ENCODE data around the gene TOGARAM2.

The TOGARAM2 gene

DNA sequence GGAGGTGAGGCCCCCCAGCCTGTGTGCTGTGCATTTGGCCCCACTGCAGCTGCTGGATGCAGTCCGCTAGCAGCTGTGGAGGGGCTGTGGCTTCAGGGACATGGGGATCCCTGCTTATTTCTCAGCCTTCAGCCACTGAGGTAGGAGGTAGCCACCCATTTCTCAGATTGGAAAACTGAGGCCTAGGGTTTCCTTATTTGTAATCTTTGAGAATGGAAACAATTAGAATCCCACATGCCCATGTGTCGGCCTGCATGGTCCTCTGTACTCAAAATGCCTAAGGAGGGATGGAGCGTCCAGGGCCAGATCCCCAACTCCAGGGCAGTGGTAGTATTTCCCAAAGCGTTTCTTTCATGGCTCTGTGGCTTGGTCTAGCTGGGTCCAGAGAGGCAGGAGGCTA, 42.1 kb downstream of the TOGARAM2 start:
- DNase-seq (ENCODE audit: low read depth): no peak

GRCh38 chr2:29024882-29025430, 43.9 kb downstream of the TOGARAM2 start:
- no peak for DNase-seq (ENCODE audit: low read depth)

DNA sequence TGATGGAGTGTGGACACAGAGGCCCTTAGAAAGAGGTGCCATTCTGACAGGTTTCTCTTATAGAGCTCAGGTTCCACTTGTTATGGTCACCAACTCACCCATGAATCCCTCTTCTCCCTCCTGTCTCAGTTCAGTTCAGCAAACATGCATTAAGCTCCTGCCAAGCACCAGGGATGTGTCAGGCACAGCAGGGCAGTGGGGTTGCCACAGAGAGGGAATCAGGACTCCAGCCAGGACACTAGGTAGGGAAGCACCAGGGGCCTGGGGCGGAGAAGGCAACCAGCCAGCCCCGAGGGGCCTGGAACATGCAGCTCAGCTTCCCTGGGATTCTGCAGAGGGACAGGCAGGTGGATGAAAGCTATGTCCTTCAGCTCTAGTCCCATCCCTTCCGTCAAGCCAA, 44.6 kb downstream of the TOGARAM2 start:
- no peak for DNase-seq (ENCODE audit: low read depth)

- DNase-seq (ENCODE audit: low read depth): no peak
Measured at GRCh38 chr2:29031046-29031445, 49.9 kb downstream of the TOGARAM2 start.

- DNase-seq (ENCODE audit: low read depth): no peak
Measured at GRCh38 chr2:29032189-29032588, 51.1 kb downstream of the TOGARAM2 start.

GRCh38 chr2:29033172-29033571, 52.1 kb downstream of the TOGARAM2 start:
- peak; percentile 33 for DNase-seq (ENCODE audit: low read depth)

DNA sequence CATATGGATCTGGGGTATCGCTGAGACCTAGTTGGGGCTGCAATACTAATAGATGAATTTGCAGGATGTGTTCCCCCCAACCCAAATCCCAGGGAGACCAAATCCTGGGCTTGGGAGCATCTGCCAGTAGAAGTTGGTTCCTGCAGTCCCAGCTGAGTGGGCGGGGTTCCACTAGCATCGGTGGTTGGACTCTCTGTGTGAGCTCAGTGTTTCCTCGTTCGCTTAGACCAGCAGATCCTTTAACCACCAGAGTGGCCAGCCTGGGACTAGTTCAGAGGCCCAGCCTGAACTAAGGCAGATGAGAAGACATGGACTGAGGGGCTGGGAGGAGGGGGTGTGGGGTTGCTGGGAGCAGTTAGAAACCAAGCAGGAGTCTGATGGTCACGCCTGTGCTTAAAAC, 52.6 kb downstream of the TOGARAM2 start:
- no peak for DNase-seq (ENCODE audit: low read depth)

- DNase-seq (ENCODE audit: low read depth): no peak
Measured at GRCh38 chr2:29035016-29035745, 54.1 kb downstream of the TOGARAM2 start.

- DNase-seq (ENCODE audit: low read depth): no peak
Measured at GRCh38 chr2:29039718-29040480, 58.8 kb downstream of the TOGARAM2 start.

- DNase-seq (ENCODE audit: low read depth): no peak
Measured at GRCh38 chr2:29040552-29040951, 59.5 kb downstream of the TOGARAM2 start.

DNA sequence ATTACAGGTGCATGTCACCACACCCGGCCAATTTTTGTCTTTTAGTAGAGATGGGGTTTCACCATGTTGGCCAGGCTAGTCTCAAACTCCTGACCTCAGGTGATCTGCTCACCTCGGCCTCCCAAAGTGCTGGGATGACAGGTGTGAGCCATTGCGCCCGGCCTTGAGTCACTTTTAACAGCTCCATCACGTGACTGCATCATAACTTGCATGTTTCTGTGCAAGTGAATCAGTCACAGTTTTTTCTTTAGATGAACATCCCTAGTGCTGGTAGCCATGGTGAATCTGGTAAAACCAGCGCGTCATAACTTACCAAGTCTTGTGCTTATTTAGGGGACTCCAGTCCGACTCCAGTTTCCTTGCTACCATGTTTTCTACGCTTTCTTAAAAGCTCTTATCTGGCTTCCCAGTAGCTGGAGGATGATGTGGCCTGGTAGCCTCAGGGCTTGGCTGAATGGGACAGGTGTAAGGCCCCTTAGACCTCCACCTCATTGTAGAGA, 60.1 kb downstream of the TOGARAM2 start:
- DNase-seq (ENCODE audit: low read depth): no peak

DNA sequence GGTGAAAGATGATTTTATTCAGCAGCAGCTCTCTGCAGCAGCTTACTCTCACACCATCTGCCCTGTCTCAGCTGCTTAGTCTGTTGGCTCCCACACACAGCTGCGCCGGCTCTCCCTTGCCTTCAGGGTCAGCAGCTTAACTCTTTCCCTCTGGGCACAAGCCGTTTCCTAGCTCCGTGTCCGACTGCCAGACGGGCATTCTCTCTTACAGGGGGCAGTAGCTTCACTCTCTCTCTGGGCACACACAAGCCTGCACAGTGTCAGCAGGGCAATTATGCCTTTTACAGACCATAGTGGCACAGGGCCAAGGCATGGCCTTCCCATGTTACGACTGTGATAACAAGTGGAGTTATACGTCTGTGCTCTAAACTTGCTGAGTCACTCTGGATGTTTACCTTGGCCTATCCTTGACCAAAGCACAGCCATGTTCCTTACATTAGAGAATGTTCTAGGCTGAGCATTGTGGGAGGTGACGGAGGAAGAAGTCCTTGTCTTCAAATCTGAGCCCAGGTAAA, 61.5 kb downstream of the TOGARAM2 start:
- no peak for DNase-seq (ENCODE audit: low read depth)

DNA sequence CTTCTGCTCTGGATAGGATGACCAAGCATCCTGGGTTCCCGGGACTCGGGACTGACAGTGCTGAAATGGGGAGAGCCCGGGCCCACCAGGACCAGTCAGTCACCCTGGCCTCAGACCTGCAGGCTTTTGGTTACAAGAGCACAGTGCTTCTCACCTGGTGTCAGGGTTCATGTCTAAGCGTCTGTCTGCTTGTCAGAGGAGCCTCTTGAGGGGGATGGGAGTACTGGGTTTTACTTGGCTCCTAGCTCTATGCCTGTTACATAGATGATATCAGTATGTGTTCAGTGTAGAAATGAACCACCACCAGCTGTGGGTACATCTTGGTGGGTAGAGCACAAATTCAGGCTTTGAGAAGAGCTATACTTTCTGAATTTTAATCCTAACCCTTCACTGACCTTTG, 63.4 kb downstream of the TOGARAM2 start:
- no peak for DNase-seq (ENCODE audit: low read depth)

GRCh38 chr2:29046321-29046720, 65.2 kb downstream of the TOGARAM2 start:
- DNase-seq (ENCODE audit: low read depth): no peak

DNA sequence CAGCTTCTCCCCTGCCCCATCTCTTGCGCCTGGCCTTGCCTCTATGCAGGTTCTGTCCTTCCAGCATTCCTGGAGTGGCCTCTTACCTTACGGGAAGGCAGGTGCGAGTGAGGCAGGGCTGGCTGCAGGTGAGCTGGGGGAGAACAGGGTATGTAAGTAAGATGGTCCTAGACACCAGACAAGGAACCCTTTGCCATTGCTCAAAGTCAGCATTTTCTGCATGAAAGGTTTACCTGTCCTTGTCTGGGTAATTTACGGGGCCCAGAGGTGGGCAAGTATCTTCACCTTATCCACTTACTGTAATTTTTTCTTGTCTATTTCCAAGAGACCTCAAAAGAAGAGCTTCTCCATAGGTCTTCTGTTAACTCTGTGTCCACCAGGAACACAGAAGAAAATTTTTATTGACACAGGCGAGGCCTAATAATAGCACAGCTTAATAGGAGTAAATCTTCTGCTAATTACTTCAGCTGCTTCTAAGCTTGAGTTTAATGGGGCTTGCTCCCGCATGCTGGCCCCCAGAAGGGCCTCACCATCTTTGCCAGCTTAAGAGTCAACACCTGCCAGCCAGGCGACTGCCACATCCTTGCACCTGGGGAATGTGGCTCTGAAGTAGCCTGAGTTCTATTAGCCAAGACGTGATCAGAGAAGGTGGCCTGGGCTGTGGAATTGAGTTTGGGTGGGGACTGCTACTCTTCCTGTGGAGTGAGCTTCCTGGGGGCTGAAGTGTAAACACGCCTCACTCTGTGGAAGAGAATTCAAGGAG, 66.2 kb downstream of the TOGARAM2 start:
- DNase-seq (ENCODE audit: low read depth): no peak

- DNase-seq (ENCODE audit: low read depth): no peak
Measured at GRCh38 chr2:29050591-29050990, 69.5 kb downstream of the TOGARAM2 start.

- DNase-seq (ENCODE audit: low read depth): no peak
Measured at GRCh38 chr2:29051730-29052129, 70.6 kb downstream of the TOGARAM2 start.

GRCh38 chr2:29052807-29053206, 71.7 kb downstream of the TOGARAM2 start:
- no peak for DNase-seq (ENCODE audit: low read depth)

DNA sequence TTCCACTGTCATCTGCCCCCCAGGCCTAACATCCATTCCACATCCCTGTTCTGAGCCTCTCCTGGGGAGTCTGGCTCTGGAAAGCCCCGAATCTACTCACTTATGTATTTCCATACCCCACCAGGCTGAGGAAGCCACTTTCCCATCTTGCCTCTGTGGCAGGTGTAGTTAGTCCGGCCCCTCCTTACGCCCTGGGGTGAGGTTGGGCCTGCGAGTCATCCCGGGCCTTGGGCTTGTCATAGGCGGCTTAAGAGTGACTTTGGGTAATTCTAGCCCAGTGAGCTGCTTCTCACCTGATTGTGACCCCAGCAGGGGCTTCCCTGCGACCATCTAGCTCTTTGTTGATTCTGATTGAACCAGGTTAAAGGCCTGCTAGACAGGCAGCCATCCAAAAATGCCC, 72.1 kb downstream of the TOGARAM2 start:
- DNase-seq (ENCODE audit: low read depth): no peak

DNA sequence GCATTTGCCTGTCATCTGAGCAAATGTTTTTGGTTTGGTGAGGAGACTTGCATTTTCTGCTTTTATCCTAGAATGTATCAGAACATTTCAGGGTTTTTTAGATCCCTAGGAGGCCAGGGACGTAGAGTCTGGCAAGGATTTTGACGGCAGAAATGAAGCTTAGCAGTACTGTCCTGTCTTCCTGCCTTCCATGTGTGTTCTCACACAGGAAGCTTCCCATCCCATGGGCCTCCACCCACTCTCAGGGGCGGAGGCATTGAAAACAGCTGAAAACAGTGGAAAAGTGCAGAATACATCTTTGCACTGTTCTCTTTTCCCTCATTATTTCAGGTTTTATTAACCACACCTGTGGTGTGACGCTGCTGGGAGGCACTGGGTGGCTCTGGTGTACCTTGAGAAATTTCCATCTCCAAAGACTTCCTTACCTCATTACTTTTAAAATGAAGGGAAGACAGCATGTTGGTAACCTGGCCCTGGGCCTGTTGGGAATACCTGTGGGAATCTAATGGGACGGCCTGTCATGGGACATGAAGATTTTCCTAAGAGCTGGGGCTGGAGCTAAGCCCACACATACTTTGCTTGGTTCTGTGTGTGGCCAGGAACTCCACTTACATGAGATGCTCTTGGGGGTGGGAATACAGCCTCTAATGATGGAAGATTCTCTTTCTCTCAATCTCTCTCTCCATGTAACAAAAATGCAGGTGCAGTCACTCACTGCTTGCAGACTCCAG, 72.7 kb downstream of the TOGARAM2 start:
- no peak for DNase-seq (ENCODE audit: low read depth)

- no peak for DNase-seq (ENCODE audit: low read depth)
Measured at GRCh38 chr2:29054430-29054829, 73.3 kb downstream of the TOGARAM2 start.
